HepG2 (cell line): ENCODE measurements around the gene CIBAR2. TPM values are rescaled to one million over a fixed set of nuclear protein-coding genes. Genes with fewer than 3 reads are reported as not detected.
A peak's percentile ranks its signal among the peaks of the same experiment; 100 is the strongest.

Experiments used
- ARID5B ChIP-seq: IDR thresholded peaks from 2 replicates; pipeline ENCODE4 v1.4.0; 2020; ENCODE audit warnings: mild to moderate bottlenecking, missing genetic modification reagents
- ATF4 ChIP-seq, 2 experiments: fragments of 450-650 bp in 1 of 2; sonication (generic) in 1 of 2; formaldehyde crosslinking; IDR thresholded peaks; 2 replicates each; pipeline versions ENCODE4 v1.5.0 to v1.8.0; 2020 to 2022; ENCODE audit warnings: mild to moderate bottlenecking in 1 of 2, missing genetic modification reagents in 1 of 2
- ATF7 ChIP-seq, 2 experiments: fragments of 450-650 bp in 1 of 2; sonication (generic) in 1 of 2; formaldehyde crosslinking in 1 of 2; IDR thresholded peaks; 2 replicates each; pipeline versions ENCODE4 v1.4.0 to v1.6.1; 2016 to 2020; ENCODE audit warnings: antibody characterized with exemption in 1 of 2, mild to moderate bottlenecking in 1 of 2, missing genetic modification reagents in 1 of 2
- ETS1 ChIP-seq: sonication (generic); formaldehyde crosslinking; IDR thresholded peaks from 2 replicates; pipeline ENCODE4 v1.4.0; 2020; ENCODE audit warnings: missing genetic modification reagents
- FLYWCH1 ChIP-seq: sonication (generic); formaldehyde crosslinking; IDR thresholded peaks from 2 replicates; pipeline ENCODE4 v1.8.1; 2023; ENCODE audit warnings: mild to moderate bottlenecking, missing genetic modification reagents
- HMG20A ChIP-seq: IDR thresholded peaks from 2 replicates; pipeline ENCODE4 v1.6.1; 2016; ENCODE audit warnings: borderline replicate concordance
- NFATC3 ChIP-seq: sonication (generic); formaldehyde crosslinking; IDR thresholded peaks from 2 replicates; pipeline ENCODE4 v1.5.1; 2020; ENCODE audit warnings: mild to moderate bottlenecking, missing genetic modification reagents
- PAWR ChIP-seq: sonication (generic); formaldehyde crosslinking; IDR thresholded peaks from 2 replicates; pipeline ENCODE4 v1.4.0; 2020; ENCODE audit warnings: missing genetic modification reagents, mild to moderate bottlenecking, borderline replicate concordance
- SAP130 ChIP-seq: IDR thresholded peaks from 2 replicates; pipeline ENCODE4 v1.6.1; 2016; ENCODE audit warnings: low read depth
- SMAD1 ChIP-seq: sonication (generic); formaldehyde crosslinking; IDR thresholded peaks from 2 replicates; pipeline ENCODE4 v1.4.0; 2020; ENCODE audit warnings: missing genetic modification reagents, low read depth, mild to moderate bottlenecking, borderline replicate concordance
- SMARCE1 ChIP-seq: fragments of 450-650 bp; IDR thresholded peaks from 2 replicates; pipeline ENCODE4 v1.6.1; 2017; ENCODE audit warnings: borderline replicate concordance
- SNRNP70 ChIP-seq: fragments of 200-400 bp; formaldehyde crosslinking; IDR thresholded peaks from 2 replicates; pipeline ENCODE4 v1.6.1; 2017; ENCODE audit warnings: mild to moderate bottlenecking, low read depth, low read length, moderate library complexity
- TBX2 ChIP-seq: sonication (generic); formaldehyde crosslinking; IDR thresholded peaks from 2 replicates; pipeline ENCODE4 v1.5.0; 2020; ENCODE audit warnings: missing genetic modification reagents, mild to moderate bottlenecking, borderline replicate concordance
- ZKSCAN8 ChIP-seq: IDR thresholded peaks from 2 replicates; pipeline ENCODE4 v1.6.1; 2016; ENCODE audit warnings: borderline replicate concordance, missing genetic modification reagents, missing compliant biosample characterization
- ZNF121 ChIP-seq: sonication (generic); formaldehyde crosslinking; IDR thresholded peaks from 2 replicates; pipeline ENCODE4 v1.5.0; 2020; ENCODE audit warnings: mild to moderate bottlenecking, missing genetic modification reagents
- ZNF17 ChIP-seq: sonication (generic); formaldehyde crosslinking; IDR thresholded peaks from 2 replicates; pipeline ENCODE4 v1.5.0; 2020; ENCODE audit warnings: mild to moderate bottlenecking, missing genetic modification reagents
- ZNF660 ChIP-seq: sonication (generic); formaldehyde crosslinking; IDR thresholded peaks from 2 replicates; pipeline ENCODE4 v1.5.1; 2020; ENCODE audit warnings: mild to moderate bottlenecking, low read depth, missing genetic modification reagents, borderline replicate concordance
- ZNF713 ChIP-seq: sonication (generic); formaldehyde crosslinking; IDR thresholded peaks from 2 replicates; pipeline ENCODE4 v1.4.0; 2020; ENCODE audit warnings: mild to moderate bottlenecking, missing genetic modification reagents
- polyA plus RNA-seq, 8 experiments: library from polyadenylated mRNA; depleted of rRNA in 3 of 8; stranded (reverse) in 7 of 8; unstranded in 1 of 8; fragments of >200 nt; fragmentation: Illumina TruSeq in 4 of 8; extraction: Trizol in 4 of 8; gene quantifications; 2 replicates each; pipeline versions ENCODE4 v1.2.1 to v1.2.3, GENCODE V29; 2011 to 2016; ENCODE audit warnings: low read depth in 4 of 8, missing spikeins in 1 of 8, mixed read lengths in 1 of 8; ENCODE audit not compliant: insufficient read depth in 1 of 8
- total RNA-seq, 5 experiments: library from RNA; depleted of rRNA; stranded (reverse); fragments of >200 nt; fragmentation: Illumina TruSeq; extraction: Trizol; gene quantifications; 2 replicates each; pipeline ENCODE4 v1.2.3, GENCODE V29; 2016; ENCODE audit warnings: low read depth in 1 of 5
- TF ChIP-seq, protein P1 (sequence below): sonication (generic); formaldehyde crosslinking; IDR thresholded peaks from 2 replicates; pipeline ENCODE4 v1.9.0; 2022; ENCODE audit warnings: missing genetic modification reagents, mild to moderate bottlenecking, borderline replicate concordance
- TF ChIP-seq, protein P2 (sequence below): sonication (generic); formaldehyde crosslinking; IDR thresholded peaks from 2 replicates; pipeline ENCODE4 v1.4.0; 2020; ENCODE audit warnings: missing genetic modification reagents, borderline replicate concordance

Gene CIBAR2
- total and polyA plus RNA-seq, 2 of the 13 experiments (the other 11 are each of a cell fraction or from before 2014, with no cell fraction given): not detected

DNA sequence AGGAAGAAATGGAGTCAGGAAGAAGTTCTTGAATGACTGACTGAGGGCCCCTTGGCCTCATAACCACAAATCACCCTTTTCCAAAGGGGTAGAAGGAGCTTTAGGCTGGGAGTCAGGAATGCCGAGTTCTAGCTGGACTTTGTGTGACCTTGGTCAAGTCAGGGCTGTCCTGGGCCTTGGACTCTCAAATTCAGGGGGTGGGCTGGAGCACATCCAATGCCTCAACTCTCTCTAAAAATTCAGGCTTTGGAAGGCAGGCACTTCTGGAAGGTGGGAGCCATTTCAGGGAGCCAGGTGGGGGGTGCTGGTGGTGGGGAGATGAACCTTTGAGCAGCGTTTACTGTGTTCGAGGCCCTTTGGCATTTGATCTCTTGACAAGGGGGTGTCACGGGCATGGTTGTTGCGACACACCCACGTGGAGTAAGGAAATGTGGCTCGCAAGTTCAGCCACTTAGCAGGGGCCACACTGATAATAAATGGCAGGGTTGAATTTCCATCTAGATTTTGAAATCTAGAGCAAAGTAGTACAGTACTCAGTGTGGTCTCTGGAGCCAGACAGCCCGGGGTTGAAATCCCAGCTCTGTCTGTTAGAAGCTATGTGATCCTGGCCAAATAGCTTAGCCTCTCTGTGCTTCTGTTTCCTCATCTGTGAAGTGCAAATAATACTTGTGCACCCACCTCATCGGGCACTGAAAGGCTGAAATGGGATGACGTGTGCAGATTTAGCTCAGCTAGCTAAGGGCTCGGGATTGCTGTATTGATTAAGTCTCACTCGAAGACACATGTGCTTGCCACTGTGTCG is 47.1 kb upstream of the CIBAR2 start (continued):
- TF ChIP-seq, protein P1, sequence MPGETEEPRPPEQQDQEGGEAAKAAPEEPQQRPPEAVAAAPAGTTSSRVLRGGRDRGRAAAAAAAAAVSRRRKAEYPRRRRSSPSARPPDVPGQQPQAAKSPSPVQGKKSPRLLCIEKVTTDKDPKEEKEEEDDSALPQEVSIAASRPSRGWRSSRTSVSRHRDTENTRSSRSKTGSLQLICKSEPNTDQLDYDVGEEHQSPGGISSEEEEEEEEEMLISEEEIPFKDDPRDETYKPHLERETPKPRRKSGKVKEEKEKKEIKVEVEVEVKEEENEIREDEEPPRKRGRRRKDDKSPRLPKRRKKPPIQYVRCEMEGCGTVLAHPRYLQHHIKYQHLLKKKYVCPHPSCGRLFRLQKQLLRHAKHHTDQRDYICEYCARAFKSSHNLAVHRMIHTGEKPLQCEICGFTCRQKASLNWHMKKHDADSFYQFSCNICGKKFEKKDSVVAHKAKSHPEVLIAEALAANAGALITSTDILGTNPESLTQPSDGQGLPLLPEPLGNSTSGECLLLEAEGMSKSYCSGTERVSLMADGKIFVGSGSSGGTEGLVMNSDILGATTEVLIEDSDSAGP (CRISPR knock-in tag): no peak; the same call in 1 of the 2 replicates
- TF ChIP-seq ZNF713 (no peak), SNRNP70 (no peak), ATF4 (CRISPR knock-in tag; IDR thresholded peaks at IDR 0.05) (no peak; a peak in 1 of 4 replicates), PAWR (CRISPR knock-in tag) (no peak), SAP130 (peak; percentile 78), SMARCE1 (no peak), ZNF17 (no peak), ARID5B (CRISPR knock-in tag) (peak; percentile 79), HMG20A (CRISPR knock-in tag) (peak; percentile 0; the same call in 1 of the 2 replicates), ATF7 (IDR thresholded peaks at IDR 0.05) (no peak), ATF7 (CRISPR knock-in tag; IDR thresholded peaks at IDR 0.05) (no peak), ETS1 (no peak), ZNF660 (CRISPR knock-in tag) (no peak), ZKSCAN8 (peak; percentile 53; the same call in 1 of the 2 replicates), ZNF121 (CRISPR knock-in tag) (peak; percentile 19), TBX2 (CRISPR knock-in tag) (peak; percentile 84), FLYWCH1 (CRISPR knock-in tag) (no peak), SMAD1 (CRISPR knock-in tag) (no peak), NFATC3 (CRISPR knock-in tag) (no peak)
- TF ChIP-seq, protein P2, sequence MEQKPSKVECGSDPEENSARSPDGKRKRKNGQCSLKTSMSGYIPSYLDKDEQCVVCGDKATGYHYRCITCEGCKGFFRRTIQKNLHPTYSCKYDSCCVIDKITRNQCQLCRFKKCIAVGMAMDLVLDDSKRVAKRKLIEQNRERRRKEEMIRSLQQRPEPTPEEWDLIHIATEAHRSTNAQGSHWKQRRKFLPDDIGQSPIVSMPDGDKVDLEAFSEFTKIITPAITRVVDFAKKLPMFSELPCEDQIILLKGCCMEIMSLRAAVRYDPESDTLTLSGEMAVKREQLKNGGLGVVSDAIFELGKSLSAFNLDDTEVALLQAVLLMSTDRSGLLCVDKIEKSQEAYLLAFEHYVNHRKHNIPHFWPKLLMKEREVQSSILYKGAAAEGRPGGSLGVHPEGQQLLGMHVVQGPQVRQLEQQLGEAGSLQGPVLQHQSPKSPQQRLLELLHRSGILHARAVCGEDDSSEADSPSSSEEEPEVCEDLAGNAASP (CRISPR knock-in tag): no peak; the same call in 1 of the 2 replicates
